ENCODE results near the gene GLRX2.
"Not testable (repeated sequence)": the region's sequence is repeated elsewhere in the genome, so short reads cannot be mapped to it uniquely, and the experiment has no call there.

The GLRX2 gene

GRCh38 chr1:193104907-193105820 is at the start of gene GLRX2:
TSS of gene GLRX2 (minus strand) at chr1:193105414. CDS start at chr1:193105382, 32 bp downstream.
- DNase-seq: peak; percentile 51

GRCh38 chr1:193144999-193145398 is 39.8 kb upstream of the GLRX2 start:
- DNase-seq: no peak

- no peak for DNase-seq
Observed at GRCh38 chr1:193144361-193144938, 39.2 kb upstream of the GLRX2 start.

- peak; percentile 4 for DNase-seq
Observed at GRCh38 chr1:193143285-193143684, 38.1 kb upstream of the GLRX2 start.

GRCh38 chr1:193142409-193142808 is 37.2 kb upstream of the GLRX2 start:
- no peak for DNase-seq

GRCh38 chr1:193141804-193142203 is 36.6 kb upstream of the GLRX2 start:
- DNase-seq: no peak

- DNase-seq: no peak
Observed at GRCh38 chr1:193140254-193140653, 35.0 kb upstream of the GLRX2 start.

GRCh38 chr1:193131266-193131860 is 26.1 kb upstream of the GLRX2 start:
- no peak for DNase-seq

GRCh38 chr1:193125369-193125768 is 20.2 kb upstream of the GLRX2 start:
- no peak for DNase-seq

GRCh38 chr1:193123751-193124150 is 18.5 kb upstream of the GLRX2 start:
- no peak for DNase-seq

GRCh38 chr1:193121616-193122593 is 16.7 kb upstream of the GLRX2 start, which contains the start of gene CDC73:
TSS of gene CDC73 (plus strand) at chr1:193122031. CDS start at chr1:193122201, 170 bp downstream.
- peak; percentile 78 for DNase-seq

GRCh38 chr1:193120604-193121166 is 15.5 kb upstream of the GLRX2 start:
- DNase-seq: no peak

GRCh38 chr1:193118803-193119730 is 13.9 kb upstream of the GLRX2 start:
- no peak for DNase-seq

- no peak for DNase-seq
Observed at GRCh38 chr1:193118194-193118593, 13.0 kb upstream of the GLRX2 start.

GRCh38 chr1:193117167-193117566 is 12.0 kb upstream of the GLRX2 start:
- DNase-seq: not testable (repeated sequence)

- no peak for DNase-seq
Observed at GRCh38 chr1:193115629-193116227, 10.5 kb upstream of the GLRX2 start.

- no peak for DNase-seq
Observed at GRCh38 chr1:193114485-193115095, 9.4 kb upstream of the GLRX2 start.

- no peak for DNase-seq
Observed at GRCh38 chr1:193113992-193114332, 8.7 kb upstream of the GLRX2 start.

- DNase-seq: no peak
Observed at GRCh38 chr1:193113258-193113991, 8.2 kb upstream of the GLRX2 start.

Measured in NCI-H748 treated with DMSO at 0.1 percent for 48 hours (cell line).